Kidney (tissue), 14 donors: ENCODE data around the gene VTI1B. TPM values are rescaled to one million over a fixed set of nuclear protein-coding genes. Genes with fewer than 3 reads are reported as not detected.

Source experiments
- DNase-seq, 5 donors: peaks; one replicate each; pipeline ENCODE4 v3.0.0-alpha.2; 2013 to 2020
- FAIRE-seq: peaks from 2 replicates; lab custom pipeline; 2012; peaks lifted over from hg19 to GRCh38; lab: Jason Lieb, UNC
- H3K27ac ChIP-seq, 2 donors: one replicate each; pipeline ENCODE4 v1.7.0; 2013; ENCODE audit warnings: low read depth in 2 of 2, low read length in 2 of 2, inconsistent platforms in 1 of 2
- H3K27me3 ChIP-seq: one replicate; pipeline ENCODE4 v1.7.1; 2013; ENCODE audit warnings: low read length, inconsistent platforms; ENCODE audit not compliant: control insufficient read depth, insufficient read depth
- H3K36me3 ChIP-seq, 3 donors: one replicate each; pipeline versions ENCODE4 v1.7.0 to v1.7.1; 2013; ENCODE audit warnings: low read length in 3 of 3, control low read depth in 1 of 3, inconsistent platforms in 1 of 3; ENCODE audit not compliant: insufficient read depth in 3 of 3, control insufficient read depth in 2 of 3
- H3K4me1 ChIP-seq, 3 donors: one replicate each; pipeline versions ENCODE4 v1.7.0 to v1.7.1; 2013; ENCODE audit warnings: low read length in 3 of 3, inconsistent platforms in 1 of 3, low read depth in 1 of 3; ENCODE audit not compliant: control insufficient read depth in 2 of 3, insufficient read depth in 2 of 3
- H3K4me3 ChIP-seq, 3 donors: one replicate each; pipeline versions ENCODE4 v1.7.0 to v1.8.1; 2013; ENCODE audit warnings: low read length in 3 of 3, control low read depth in 1 of 3, inconsistent platforms in 1 of 3
- H3K9ac ChIP-seq, 3 donors: one replicate each; pipeline versions ENCODE4 v1.7.0 to v1.7.1; 2013; ENCODE audit warnings: low read length in 3 of 3, control low read depth in 1 of 3, inconsistent platforms in 1 of 3
- H3K9me3 ChIP-seq, 3 donors: one replicate each; pipeline versions ENCODE4 v1.7.0 to v1.7.1; 2013; ENCODE audit warnings: low read length in 3 of 3, control low read depth in 1 of 3, inconsistent platforms in 1 of 3; ENCODE audit not compliant: control insufficient read depth in 2 of 3, insufficient read depth in 1 of 3
- intact Hi-C: fragments of 100-400 bp; cut with DNase I; formaldehyde crosslinking; loops from one replicate; pipeline ENCODE4 v1.11.1; 2022
- polyA plus RNA-seq: library from polyadenylated mRNA; stranded (reverse); fragments of 350-450 nt; fragmentation: Illumina TruSeq; extraction: RNeasy Lipid Tissue Mini Kit (QIAGEN cat#74804); gene quantifications from one replicate; pipeline ENCODE4 v1.2.3, GENCODE V29; 2014; ENCODE audit warnings: low read depth, low replicate concordance; ENCODE audit not compliant: insufficient read depth
- total RNA-seq: library from RNA; stranded (reverse); fragmentation: NEBNext Ultra II Directional; extraction: Animal tissue kit (Norgen Biotek cat#: 25700); gene quantifications from one replicate; pipeline ENCODE4 v1.2.1, GENCODE V29; 2021
- TF ChIP-seq, protein P1 (sequence below): IDR thresholded peaks from 3 replicates; pipeline ENCODE4 v1.5.1; 2012; ENCODE audit warnings: mild to moderate bottlenecking, moderate library complexity, borderline replicate concordance; ENCODE audit not compliant: insufficient read depth; ENCODE audit errors: extremely low read depth
- donor health status: control.
- donor health status: control.
- donor health status: control.
- donor health status: control.
- donor health status: control.
- donor health status: DM: yes; HTN: yes; CAD: no.
- donor health status: Normal renal cell carcinoma (clear cell type).

Gene VTI1B
- total and polyA plus RNA-seq, 2 donors from 2014 or later = 110 to 211 TPM

DNA sequence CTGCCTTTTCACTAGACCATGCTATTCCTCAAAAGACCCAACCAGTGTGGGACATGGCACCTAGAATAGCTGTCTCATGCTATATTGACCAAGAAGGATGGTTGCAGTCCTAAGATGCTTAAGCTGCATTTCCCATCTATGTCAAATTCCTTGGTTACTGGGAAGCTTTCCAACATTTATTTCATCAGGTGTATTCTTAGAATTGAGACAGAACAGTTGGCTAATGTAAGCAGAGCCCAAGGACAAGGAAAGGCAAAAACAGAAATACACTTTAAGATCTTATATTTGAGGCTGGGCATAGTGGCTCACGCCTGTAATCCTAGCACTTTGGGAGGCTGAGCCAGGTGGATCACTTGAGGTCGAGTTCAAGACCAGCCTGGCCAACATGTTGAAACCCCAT, 30.0 kb downstream of the VTI1B start:
- peak overlapping the region in 1 of 2 donors; percentile 53 for H3K27ac ChIP-seq
- H3K4me3 ChIP-seq = no peak overlapping the region
- H3K9ac ChIP-seq = no peak overlapping the region
- TF ChIP-seq, protein P1, sequence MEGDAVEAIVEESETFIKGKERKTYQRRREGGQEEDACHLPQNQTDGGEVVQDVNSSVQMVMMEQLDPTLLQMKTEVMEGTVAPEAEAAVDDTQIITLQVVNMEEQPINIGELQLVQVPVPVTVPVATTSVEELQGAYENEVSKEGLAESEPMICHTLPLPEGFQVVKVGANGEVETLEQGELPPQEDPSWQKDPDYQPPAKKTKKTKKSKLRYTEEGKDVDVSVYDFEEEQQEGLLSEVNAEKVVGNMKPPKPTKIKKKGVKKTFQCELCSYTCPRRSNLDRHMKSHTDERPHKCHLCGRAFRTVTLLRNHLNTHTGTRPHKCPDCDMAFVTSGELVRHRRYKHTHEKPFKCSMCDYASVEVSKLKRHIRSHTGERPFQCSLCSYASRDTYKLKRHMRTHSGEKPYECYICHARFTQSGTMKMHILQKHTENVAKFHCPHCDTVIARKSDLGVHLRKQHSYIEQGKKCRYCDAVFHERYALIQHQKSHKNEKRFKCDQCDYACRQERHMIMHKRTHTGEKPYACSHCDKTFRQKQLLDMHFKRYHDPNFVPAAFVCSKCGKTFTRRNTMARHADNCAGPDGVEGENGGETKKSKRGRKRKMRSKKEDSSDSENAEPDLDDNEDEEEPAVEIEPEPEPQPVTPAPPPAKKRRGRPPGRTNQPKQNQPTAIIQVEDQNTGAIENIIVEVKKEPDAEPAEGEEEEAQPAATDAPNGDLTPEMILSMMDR = no peak
- DNase-seq (no peak), FAIRE-seq (no peak)
- intact Hi-C loops = no loop called here
- H3K4me1 ChIP-seq = peaks cover 0 to 20% (median 17%) of the 10 kb centered on the region in 3 donors
- no peaks in the 10 kb centered on the region for H3K27me3 ChIP-seq
- H3K9me3 ChIP-seq = no peaks in the 10 kb centered on the region
- peaks cover under 1 to 11% (median 9%) of the 10 kb centered on the region in 3 donors for H3K36me3 ChIP-seq

DNA sequence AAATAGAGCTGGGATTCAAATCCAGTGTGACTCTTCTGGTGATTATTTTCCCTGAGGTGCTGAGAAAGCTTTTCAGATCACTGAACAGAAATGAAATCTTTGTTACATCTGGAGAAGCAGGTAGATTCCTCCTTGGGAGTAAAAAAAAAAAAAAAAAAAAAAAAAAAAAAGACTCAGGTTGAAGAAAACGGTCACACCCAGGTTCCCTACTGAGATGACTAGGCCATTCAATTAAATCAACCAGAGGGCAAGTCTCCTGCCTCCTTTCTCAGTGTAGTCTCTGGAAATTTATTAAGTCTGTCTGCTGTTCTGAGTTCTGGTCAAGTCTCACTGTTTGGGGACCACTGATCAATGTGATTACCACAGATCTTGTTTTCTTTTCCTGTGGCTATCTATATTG, 30.7 kb downstream of the VTI1B start:
- Histone ChIP-seq H3K9ac (no peak overlapping the region), H3K36me3 (peaks cover 0 to 5% (median 4%) of the 10 kb centered on the region in 3 donors), H3K27me3 (no peaks in the 10 kb centered on the region), H3K4me3 (no peak overlapping the region), H3K4me1 (peaks cover 0 to 16% (median 14%) of the 10 kb centered on the region in 3 donors), H3K27ac (peak overlapping the region in 1 of 2 donors; percentile 53), H3K9me3 (no peaks in the 10 kb centered on the region)
- DNase-seq (no peak), FAIRE-seq (no peak)
- intact Hi-C loops = no loop called here
- TF ChIP-seq, protein P1 = no peak

DNA sequence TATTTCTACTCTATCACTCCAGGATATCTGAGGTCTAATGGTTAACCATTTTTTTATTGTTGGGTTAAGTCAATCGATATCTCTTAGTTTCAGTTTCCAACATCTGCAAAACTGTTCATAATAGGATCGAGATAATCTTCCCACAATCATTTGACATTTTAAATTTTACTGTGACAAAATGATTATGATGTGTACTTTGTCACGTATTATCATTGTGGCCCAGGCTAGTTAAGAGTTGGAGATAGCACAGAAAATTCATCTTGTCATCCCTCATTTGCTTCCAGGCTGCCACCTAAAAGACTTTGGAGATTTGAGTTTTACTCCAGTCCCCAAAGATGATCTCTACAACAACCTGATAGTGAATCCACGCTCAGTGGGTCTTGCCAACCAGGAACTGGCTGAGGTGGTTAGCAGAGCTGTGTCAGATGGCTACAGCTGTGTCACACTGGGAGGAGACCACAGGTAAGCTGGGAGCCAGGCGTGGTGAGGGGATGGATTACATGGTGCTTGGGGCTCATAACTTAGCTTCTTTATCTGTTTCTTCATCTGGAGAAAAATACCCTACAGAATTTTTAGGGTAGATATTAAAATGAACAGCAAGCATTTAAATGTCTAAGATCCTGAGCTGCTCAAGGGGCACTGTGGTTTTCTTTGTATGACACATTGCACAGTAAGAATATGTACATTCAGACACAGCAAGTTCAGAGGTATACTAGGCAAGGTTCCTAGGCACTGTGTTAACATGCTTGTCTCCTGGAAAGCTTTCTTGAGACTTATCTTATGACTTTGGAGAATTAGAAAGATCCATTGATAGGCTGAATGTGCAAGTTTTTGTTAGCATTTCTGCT, 32.3 kb downstream of the VTI1B start:
- intact Hi-C loops = no loop called here
- H3K27ac ChIP-seq = no peak overlapping the region
- peaks cover 0 to 3% (median 0%) of the 10 kb centered on the region in 3 donors for H3K36me3 ChIP-seq
- H3K4me1 ChIP-seq = peaks cover 0 to 15% (median 13%) of the 10 kb centered on the region in 3 donors
- H3K9me3 ChIP-seq = no peaks in the 10 kb centered on the region
- TF ChIP-seq, protein P1 = no peak
- H3K27me3 ChIP-seq = no peaks in the 10 kb centered on the region
- no peak overlapping the region for H3K4me3 ChIP-seq
- no peak for FAIRE-seq
- DNase-seq = no peak
- H3K9ac ChIP-seq = no peak overlapping the region
